Esophagus squamous epithelium (tissue), 4 donors: ENCODE results near the gene LSM3.

Experiments
- POLR2A ChIP-seq, 4 donors: fragments of 450-650 bp; IDR thresholded peaks; one replicate each; pipeline ENCODE4 v1.6.1; 2017; ENCODE audit warnings: antibody characterized with exemption in 4 of 4, mild to moderate bottlenecking in 4 of 4, moderate library complexity in 3 of 4
- TF ChIP-seq, protein P1 (sequence below), 6 experiments: fragments of 450-650 bp in 4 of 6; fragments of 200-600 bp in 2 of 6; sonication (generic) in 2 of 6; IDR thresholded peaks; one replicate each; pipeline ENCODE4 v1.5.1; 2016 to 2019; ENCODE audit warnings: antibody characterized with exemption in 6 of 6, mild to moderate bottlenecking in 4 of 6, moderate library complexity in 4 of 6

GRCh38 chr3:14239940-14240339 lies 61.3 kb downstream of the LSM3 start:
- no peak for TF ChIP-seq POLR2A (IDR thresholded peaks at IDR 0.05)
- TF ChIP-seq, protein P1, sequence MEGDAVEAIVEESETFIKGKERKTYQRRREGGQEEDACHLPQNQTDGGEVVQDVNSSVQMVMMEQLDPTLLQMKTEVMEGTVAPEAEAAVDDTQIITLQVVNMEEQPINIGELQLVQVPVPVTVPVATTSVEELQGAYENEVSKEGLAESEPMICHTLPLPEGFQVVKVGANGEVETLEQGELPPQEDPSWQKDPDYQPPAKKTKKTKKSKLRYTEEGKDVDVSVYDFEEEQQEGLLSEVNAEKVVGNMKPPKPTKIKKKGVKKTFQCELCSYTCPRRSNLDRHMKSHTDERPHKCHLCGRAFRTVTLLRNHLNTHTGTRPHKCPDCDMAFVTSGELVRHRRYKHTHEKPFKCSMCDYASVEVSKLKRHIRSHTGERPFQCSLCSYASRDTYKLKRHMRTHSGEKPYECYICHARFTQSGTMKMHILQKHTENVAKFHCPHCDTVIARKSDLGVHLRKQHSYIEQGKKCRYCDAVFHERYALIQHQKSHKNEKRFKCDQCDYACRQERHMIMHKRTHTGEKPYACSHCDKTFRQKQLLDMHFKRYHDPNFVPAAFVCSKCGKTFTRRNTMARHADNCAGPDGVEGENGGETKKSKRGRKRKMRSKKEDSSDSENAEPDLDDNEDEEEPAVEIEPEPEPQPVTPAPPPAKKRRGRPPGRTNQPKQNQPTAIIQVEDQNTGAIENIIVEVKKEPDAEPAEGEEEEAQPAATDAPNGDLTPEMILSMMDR (IDR thresholded peaks at IDR 0.05): no peak
